Testis (tissue), 3 donors: ENCODE measurements around the gene GALNT18. TPM values are rescaled to one million over a fixed set of nuclear protein-coding genes. Genes with fewer than 3 reads are reported as not detected.

Source experiments
- DNase-seq: peaks from one replicate; pipeline ENCODE4 v3.0.0-alpha.2; 2019
- H3K27ac ChIP-seq, 2 donors: fragments of 200-600 bp; sonication (generic); one replicate each; pipeline ENCODE4 v1.5.1; 2019
- H3K27me3 ChIP-seq: fragments of 200-600 bp; sonication (generic); one replicate; pipeline ENCODE4 v1.5.1; 2019
- H3K36me3 ChIP-seq: fragments of 200-600 bp; sonication (generic); one replicate; pipeline ENCODE4 v1.5.1; 2017; ENCODE audit warnings: low read depth; ENCODE audit errors: missing control alignments
- H3K4me1 ChIP-seq: fragments of 200-600 bp; sonication (generic); one replicate; pipeline ENCODE4 v1.5.1; 2019
- H3K4me3 ChIP-seq, 2 donors: fragments of 200-600 bp; sonication (generic); one replicate each; pipeline ENCODE4 v1.5.1; 2017 to 2019
- H3K9me3 ChIP-seq: fragments of 200-600 bp; sonication (generic); one replicate; pipeline ENCODE4 v1.5.1; 2017
- POLR2A ChIP-seq: fragments of 450-650 bp; IDR thresholded peaks from one replicate; pipeline ENCODE4 v1.6.1; 2017; ENCODE audit warnings: antibody characterized with exemption, mild to moderate bottlenecking, moderate library complexity
- WGBS, 2 donors: methylation state at CpG; one replicate each; pipeline ENCODE4 v1.1.5; 2018; 5-methylcytosine and 5-hydroxymethylcytosine counted together
- intact Hi-C: fragments of 100-400 bp; cut with DNase I; formaldehyde crosslinking; loops from one replicate; pipeline ENCODE4 v1.15.1; 2023; ENCODE audit warnings: low total_unique reads
- polyA plus RNA-seq: library from polyadenylated mRNA; stranded (reverse); fragments of 350-450 nt; fragmentation: Illumina TruSeq; extraction: RNeasy Lipid Tissue Mini Kit (QIAGEN cat#74804); gene quantifications from one replicate; pipeline ENCODE4 v1.2.3, GENCODE V29; 2014; ENCODE audit warnings: low read depth, low replicate concordance; ENCODE audit not compliant: insufficient read depth
- total RNA-seq, 2 donors: library from RNA; depleted of rRNA; stranded (reverse); fragments of >200 nt; gene quantifications; one replicate each; pipeline ENCODE4 v1.2.3, GENCODE V29; 2016
- TF ChIP-seq, protein P1 (sequence below), 3 experiments: fragments of 450-650 bp in 2 of 3; fragments of 200-600 bp in 1 of 3; sonication (generic) in 1 of 3; IDR thresholded peaks; one replicate each; pipeline ENCODE4 v1.5.1; 2016 to 2019; ENCODE audit warnings: antibody characterized with exemption in 3 of 3, mild to moderate bottlenecking in 2 of 3, moderate library complexity in 1 of 3

GALNT18 gene
- total and polyA plus RNA-seq, 3 donors from 2014 or later = 39.2 to 106 (median 73.9) TPM

DNA sequence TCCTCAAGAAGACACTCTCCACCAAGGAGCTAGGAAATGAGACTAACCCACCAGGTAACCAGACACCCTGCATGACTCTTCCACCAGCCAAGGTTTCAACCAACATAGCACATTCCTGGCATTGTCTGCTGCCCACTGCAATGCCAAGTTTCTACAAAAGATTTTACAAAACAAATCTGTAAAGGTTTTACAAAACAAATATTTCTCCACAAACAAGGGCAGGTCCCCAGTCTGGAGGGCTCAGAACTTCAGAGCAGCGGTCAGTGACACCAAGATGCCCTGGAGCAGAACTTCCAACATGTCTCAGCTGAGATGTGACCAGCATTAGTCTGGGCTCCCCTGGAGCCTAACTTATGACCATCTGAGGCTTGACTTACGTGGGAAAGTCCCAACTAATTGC is 14.0 kb downstream of the GALNT18 start:
- H3K27me3 ChIP-seq = no peaks in the 10 kb centered on the region
- 88 to 91% methylated on average over 2 of the region's 2 CpGs for WGBS, 2 donors
- H3K36me3 ChIP-seq = no peaks in the 10 kb centered on the region
- intact Hi-C loops = no loop called here
- H3K4me1 ChIP-seq = peaks cover 5% of the 10 kb centered on the region
- H3K9me3 ChIP-seq = no peaks in the 10 kb centered on the region
- H3K4me3 ChIP-seq = no peak overlapping the region
- TF ChIP-seq, protein P1, sequence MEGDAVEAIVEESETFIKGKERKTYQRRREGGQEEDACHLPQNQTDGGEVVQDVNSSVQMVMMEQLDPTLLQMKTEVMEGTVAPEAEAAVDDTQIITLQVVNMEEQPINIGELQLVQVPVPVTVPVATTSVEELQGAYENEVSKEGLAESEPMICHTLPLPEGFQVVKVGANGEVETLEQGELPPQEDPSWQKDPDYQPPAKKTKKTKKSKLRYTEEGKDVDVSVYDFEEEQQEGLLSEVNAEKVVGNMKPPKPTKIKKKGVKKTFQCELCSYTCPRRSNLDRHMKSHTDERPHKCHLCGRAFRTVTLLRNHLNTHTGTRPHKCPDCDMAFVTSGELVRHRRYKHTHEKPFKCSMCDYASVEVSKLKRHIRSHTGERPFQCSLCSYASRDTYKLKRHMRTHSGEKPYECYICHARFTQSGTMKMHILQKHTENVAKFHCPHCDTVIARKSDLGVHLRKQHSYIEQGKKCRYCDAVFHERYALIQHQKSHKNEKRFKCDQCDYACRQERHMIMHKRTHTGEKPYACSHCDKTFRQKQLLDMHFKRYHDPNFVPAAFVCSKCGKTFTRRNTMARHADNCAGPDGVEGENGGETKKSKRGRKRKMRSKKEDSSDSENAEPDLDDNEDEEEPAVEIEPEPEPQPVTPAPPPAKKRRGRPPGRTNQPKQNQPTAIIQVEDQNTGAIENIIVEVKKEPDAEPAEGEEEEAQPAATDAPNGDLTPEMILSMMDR (IDR thresholded peaks at IDR 0.05) = no peak
- no peak for TF ChIP-seq POLR2A
- no peak overlapping the region for H3K27ac ChIP-seq
- no peak for DNase-seq

DNA sequence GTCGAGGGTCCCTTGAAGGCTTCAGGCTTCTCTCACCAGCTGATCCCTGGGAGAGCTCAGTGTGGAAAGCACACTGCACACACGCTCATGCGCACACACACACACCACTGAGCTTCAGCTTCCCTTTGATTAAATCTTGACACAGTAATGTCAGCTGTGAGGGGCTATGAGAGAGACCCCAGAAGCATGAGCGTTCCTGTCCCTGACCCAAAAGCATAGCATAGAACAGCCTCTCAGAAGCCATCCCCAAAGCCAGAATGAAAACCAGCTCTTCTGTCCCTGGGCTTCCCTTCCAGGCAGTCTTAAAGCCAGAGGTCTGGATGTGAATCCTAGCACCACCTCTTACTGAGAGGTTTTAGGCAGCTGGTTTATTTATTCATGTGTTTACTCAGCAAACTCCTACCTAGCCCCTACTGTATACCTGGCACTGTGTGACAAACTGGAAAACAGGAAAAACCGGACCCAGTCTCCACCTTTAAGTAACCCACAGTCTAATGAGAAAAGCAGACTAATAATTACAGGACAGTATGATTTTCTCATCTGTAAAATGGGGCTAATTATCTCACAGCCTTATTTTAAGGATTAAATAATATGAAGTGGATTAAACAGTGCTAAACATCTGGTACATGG is 15.9 kb downstream of the GALNT18 start:
- no peak for DNase-seq
- H3K4me1 ChIP-seq = peaks cover 5% of the 10 kb centered on the region
- no peaks in the 10 kb centered on the region for H3K36me3 ChIP-seq
- no peaks in the 10 kb centered on the region for H3K27me3 ChIP-seq
- 85 to 92% methylated on average over 5 of the region's 5 CpGs for WGBS, 2 donors
- no peaks in the 10 kb centered on the region for H3K9me3 ChIP-seq
- no peak overlapping the region for H3K27ac ChIP-seq
- TF ChIP-seq, protein P1 (IDR thresholded peaks at IDR 0.05) = no peak
- TF ChIP-seq POLR2A = no peak
- intact Hi-C loops = no loop called here
- H3K4me3 ChIP-seq = no peak overlapping the region

DNA sequence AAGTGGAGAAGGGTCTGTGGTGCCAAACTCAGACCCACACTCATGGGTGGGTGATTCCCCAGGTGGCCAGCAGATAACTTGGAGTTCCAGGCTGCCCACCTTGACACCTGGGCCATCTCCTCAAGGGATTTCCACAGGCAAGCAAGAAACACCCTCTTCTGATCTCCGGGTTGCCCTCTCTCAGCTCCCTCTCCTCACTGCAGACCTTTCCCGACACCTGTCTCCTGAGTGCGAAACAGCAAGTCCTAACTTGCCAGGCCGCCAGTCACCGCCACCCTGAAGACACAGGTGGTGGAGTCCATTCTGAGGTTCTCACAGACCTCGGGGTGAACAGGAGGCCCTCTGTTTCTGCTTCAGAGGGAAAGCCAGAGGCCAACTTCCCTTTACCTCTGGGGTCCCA is 16.6 kb downstream of the GALNT18 start:
- no peak overlapping the region for H3K4me3 ChIP-seq
- no peak for TF ChIP-seq POLR2A
- TF ChIP-seq, protein P1 (IDR thresholded peaks at IDR 0.05) = no peak
- no peak overlapping the region for H3K27ac ChIP-seq
- peaks cover 5% of the 10 kb centered on the region for H3K4me1 ChIP-seq
- H3K27me3 ChIP-seq = no peaks in the 10 kb centered on the region
- intact Hi-C loops = no loop called here
- no peak for DNase-seq
- 90 to 94% methylated on average over 6 of the region's 6 CpGs for WGBS, 2 donors
- no peaks in the 10 kb centered on the region for H3K36me3 ChIP-seq
- H3K9me3 ChIP-seq = no peaks in the 10 kb centered on the region

DNA sequence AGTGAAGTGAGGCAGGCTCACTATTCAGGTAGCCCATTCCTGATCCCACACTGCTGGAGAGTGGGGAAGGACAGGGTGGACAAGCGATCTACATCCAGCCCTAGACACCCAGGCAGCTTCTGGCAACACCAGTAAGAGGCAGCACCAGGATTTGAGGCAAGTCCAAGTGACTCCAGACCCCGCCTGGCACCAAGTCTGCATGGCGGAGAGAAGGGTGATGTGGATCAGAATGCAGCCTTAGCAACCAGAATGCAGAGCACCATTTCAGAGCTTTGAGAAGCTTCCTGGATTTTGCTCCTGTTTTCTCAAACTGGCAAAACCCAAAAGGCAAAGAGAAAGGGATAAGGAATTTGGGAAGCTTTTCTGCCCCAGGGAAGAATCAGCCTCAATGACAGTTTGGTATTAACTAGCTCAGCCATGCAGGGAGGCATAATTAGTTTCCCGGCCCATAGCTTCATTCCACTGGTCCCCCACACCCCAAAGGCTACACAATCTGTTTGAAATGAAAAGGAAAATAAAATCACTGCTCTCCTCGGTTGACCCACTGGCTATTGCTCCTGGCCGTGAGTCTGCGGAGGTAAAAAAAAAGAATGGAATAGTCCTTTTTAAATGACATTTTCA is 17.3 kb downstream of the GALNT18 start:
- H3K4me3 ChIP-seq = no peak overlapping the region
- no peak for DNase-seq
- peaks cover 5% of the 10 kb centered on the region for H3K4me1 ChIP-seq
- no peaks in the 10 kb centered on the region for H3K27me3 ChIP-seq
- no peak overlapping the region for H3K27ac ChIP-seq
- TF ChIP-seq, protein P1 (IDR thresholded peaks at IDR 0.05) = no peak
- no peak for TF ChIP-seq POLR2A
- no peaks in the 10 kb centered on the region for H3K36me3 ChIP-seq
- intact Hi-C loops = no loop called here
- 93 to 95% methylated on average over 7 of the region's 7 CpGs for WGBS, 2 donors
- no peaks in the 10 kb centered on the region for H3K9me3 ChIP-seq

DNA sequence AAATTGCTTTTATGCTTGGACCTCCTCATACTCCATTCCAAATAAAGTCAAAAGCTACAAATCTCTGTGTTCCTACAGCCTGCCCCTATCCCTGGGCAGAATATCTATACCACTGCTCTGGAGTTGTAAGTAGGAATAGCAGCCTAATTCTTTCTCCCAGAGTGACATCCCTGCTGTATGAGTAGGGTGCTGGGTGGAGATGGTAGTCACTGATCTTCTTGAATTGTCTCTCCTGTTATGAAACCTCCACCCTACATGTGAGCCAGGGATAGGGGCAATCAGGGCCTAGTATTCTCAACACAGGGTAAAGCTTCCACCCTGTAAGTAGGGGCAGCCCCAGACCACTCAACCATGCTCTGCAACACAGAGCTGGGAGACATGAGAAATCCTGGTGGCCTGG is 19.8 kb downstream of the GALNT18 start:
- no peak for DNase-seq
- TF ChIP-seq, protein P1 (IDR thresholded peaks at IDR 0.05) = no peak
- no peak for TF ChIP-seq POLR2A

More for the DNA sequence above, 19.8 kb downstream of the GALNT18 start:
- Histone ChIP-seq H3K27ac (no peak overlapping the region), H3K9me3 (no peaks in the 10 kb centered on the region), H3K4me3 (no peak overlapping the region), H3K4me1 (no peaks in the 10 kb centered on the region), H3K36me3 (no peaks in the 10 kb centered on the region), H3K27me3 (no peaks in the 10 kb centered on the region)
- intact Hi-C loops = no loop called here
